Right ventricle myocardium superior (tissue), 1 donor: Measurements from ENCODE around the gene NRXN3. TPM values are rescaled to one million over a fixed set of nuclear protein-coding genes. Genes with fewer than 3 reads are reported as not detected.
"Not testable (repeated sequence)": the region's sequence is repeated elsewhere in the genome, so short reads cannot be mapped to it uniquely, and the experiment has no call there.

ENCODE experiments used
- ATAC-seq: fragments of 200-7000 bp; cut with Tn5 transposase; one replicate; pipeline ENCODE4 v1.9.1; 2020; ENCODE audit warnings: mild to moderate bottlenecking; ENCODE audit not compliant: poor library complexity
- DNase-seq: peaks from one replicate; pipeline ENCODE4 v3.0.0-alpha.2; 2020
- intact Hi-C: fragments of 100-400 bp; cut with DNase I; formaldehyde crosslinking; loops from one replicate; pipeline ENCODE4 v1.11.2; 2022
- total RNA-seq: library from RNA; stranded (reverse); fragmentation: NEBNext Ultra II Directional; extraction: Animal tissue kit (Norgen Biotek cat#: 25700); gene quantifications from one replicate; pipeline ENCODE4 v1.2.1, GENCODE V29; 2021
- donor health status: DM: no; HTN: yes; CAD: no; lungs with severe emphysema.

Gene NRXN3
- total RNA-seq, 1 donor from 2014 or later, result 1.3 TPM

DNA sequence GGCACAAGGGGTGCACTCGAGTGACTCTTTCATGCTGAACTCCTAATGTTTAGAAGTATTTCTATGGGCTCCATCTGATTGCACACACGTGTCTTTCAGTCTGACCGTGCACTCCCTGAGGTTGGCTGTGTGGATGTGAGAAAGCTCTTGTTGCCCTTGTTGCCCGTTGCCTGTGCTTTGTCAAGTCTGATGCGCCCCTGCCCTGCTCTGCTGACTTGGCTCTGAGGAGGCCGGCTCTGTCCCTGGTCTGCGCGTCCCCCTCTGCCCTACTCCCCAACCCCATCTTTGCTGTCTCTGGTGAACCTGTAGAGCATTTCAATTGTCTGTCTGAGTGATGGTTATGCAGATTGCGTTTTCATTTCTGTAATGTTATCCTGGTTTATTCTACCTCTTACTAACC is 802.3 kb downstream of the NRXN3 start:
- DNase-seq (no peak), ATAC-seq (no peak)
- intact Hi-C loops, result no loop called here

- no peak for DNase-seq
Observed at GRCh38 chr14:78974691-78975090, 804.5 kb downstream of the NRXN3 start.

GRCh38 chr14:78975734-78976133 is 805.6 kb downstream of the NRXN3 start:
- DNase-seq (no peak), ATAC-seq (no peak)
- intact Hi-C loops, result no loop called here

More at GRCh38 chr14:78974691-78975090, 804.5 kb downstream of the NRXN3 start:
- no peak for ATAC-seq
- intact Hi-C loops, result no loop called here

DNA sequence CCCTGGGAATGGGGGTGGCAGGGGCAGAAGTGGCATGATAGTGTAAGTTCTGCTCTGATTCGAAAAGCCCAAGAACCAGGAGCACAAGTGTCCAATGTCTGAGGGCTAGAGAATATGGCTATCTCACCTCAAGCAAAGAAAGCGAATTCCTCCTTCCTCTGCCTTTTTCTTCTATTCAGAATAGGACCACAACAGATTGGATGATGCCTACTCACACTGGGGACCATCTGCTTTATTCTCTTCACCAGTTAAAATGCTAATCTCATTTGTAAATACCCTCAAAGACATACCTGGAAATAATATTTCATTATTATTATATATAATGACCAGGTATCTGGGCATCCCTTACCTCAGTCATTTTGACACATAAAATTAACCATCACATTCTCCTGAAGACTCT is 808.7 kb downstream of the NRXN3 start:
- no peak for DNase-seq
- ATAC-seq, result no peak
- intact Hi-C loops, result no loop called here

DNA sequence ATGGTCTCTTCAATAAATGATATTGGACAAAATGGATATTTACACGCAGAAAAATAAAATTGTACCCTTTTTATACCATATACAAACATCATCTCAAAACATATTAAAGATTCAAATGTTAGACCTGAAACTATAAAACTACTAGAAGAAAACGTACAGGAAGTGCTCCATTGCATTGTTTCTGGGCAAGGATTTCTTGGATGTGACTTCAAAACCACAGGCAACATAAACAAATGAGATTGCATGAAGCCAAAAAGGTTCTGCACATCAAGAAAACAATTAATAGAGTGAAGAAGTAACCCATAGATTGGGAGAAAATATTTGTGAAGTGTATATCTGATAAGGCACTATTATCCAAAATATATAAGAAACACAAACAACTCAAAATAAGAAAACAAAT is 812.4 kb downstream of the NRXN3 start:
- intact Hi-C loops, result no loop called here
- ATAC-seq (no peak), DNase-seq (no peak)

DNA sequence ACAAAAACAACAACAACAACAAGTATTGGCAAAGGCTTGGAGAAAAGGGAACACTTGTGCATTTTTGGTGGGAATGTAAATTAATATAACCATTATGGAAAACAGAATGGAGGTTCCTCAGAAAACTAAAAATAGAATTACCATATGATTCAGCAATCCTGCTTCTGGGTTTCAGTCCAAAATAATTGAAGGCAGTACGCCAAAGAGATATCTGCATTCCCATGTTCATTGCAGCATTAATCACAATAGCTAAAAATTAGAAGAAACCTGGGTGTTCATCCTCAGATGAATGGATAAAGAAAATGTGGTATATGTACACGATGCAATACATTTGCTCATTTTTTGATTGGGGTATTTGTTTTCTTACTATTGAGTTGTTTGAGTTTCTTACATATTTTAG is 813.0 kb downstream of the NRXN3 start:
- no peak for DNase-seq
- ATAC-seq, result no peak
- intact Hi-C loops, result no loop called here

GRCh38 chr14:78985668-78986381 is 815.7 kb downstream of the NRXN3 start:
- no peak for ATAC-seq
- DNase-seq, result no peak
- intact Hi-C loops, result no loop called here

- DNase-seq, result no peak
- intact Hi-C loops, result no loop called here
Observed at GRCh38 chr14:78986989-78987388, 816.8 kb downstream of the NRXN3 start.

GRCh38 chr14:78989221-78989620 is 819.0 kb downstream of the NRXN3 start:
- no peak for ATAC-seq

More at GRCh38 chr14:78986989-78987388, 816.8 kb downstream of the NRXN3 start:
- ATAC-seq, result no peak

GRCh38 chr14:78992867-78993266 is 822.7 kb downstream of the NRXN3 start:
- no peak for ATAC-seq
- intact Hi-C loops, result no loop called here
- no peak for DNase-seq

More at GRCh38 chr14:78989221-78989620, 819.0 kb downstream of the NRXN3 start:
- DNase-seq, result no peak
- intact Hi-C loops, result no loop called here

GRCh38 chr14:78997811-78998210 is 827.6 kb downstream of the NRXN3 start:
- DNase-seq, result no peak
- no peak for ATAC-seq
- intact Hi-C loops, result no loop called here

- intact Hi-C loops, result no loop called here
- ATAC-seq (no peak), DNase-seq (no peak)
Observed at GRCh38 chr14:79009286-79009685, 839.1 kb downstream of the NRXN3 start.

GRCh38 chr14:79011091-79011919 is 841.1 kb downstream of the NRXN3 start:
- DNase-seq (no peak), ATAC-seq (no peak)
- intact Hi-C loops, result no loop called here

DNA sequence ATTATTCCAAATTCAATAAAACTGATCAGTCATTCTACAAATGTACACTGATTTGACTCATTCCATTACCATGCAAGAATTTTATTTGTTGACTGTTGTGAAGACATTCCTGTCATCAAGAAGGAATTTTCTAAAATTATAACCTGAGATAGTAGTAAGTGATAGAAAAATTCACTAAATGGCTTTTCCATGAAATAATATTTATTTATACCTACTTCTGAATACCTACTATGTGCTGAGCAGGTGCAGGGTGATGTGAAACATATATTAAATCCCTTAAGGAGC is 841.7 kb downstream of the NRXN3 start:
- no peak for ATAC-seq
- intact Hi-C loops, result no loop called here
- DNase-seq, result no peak

GRCh38 chr14:79016828-79017505 is 846.8 kb downstream of the NRXN3 start:
- intact Hi-C loops, result no loop called here
- ATAC-seq, result no peak
- DNase-seq, result no peak

- no peak for ATAC-seq
- DNase-seq, result no peak
- intact Hi-C loops, result no loop called here
Observed at GRCh38 chr14:79017561-79017960, 847.4 kb downstream of the NRXN3 start.

DNA sequence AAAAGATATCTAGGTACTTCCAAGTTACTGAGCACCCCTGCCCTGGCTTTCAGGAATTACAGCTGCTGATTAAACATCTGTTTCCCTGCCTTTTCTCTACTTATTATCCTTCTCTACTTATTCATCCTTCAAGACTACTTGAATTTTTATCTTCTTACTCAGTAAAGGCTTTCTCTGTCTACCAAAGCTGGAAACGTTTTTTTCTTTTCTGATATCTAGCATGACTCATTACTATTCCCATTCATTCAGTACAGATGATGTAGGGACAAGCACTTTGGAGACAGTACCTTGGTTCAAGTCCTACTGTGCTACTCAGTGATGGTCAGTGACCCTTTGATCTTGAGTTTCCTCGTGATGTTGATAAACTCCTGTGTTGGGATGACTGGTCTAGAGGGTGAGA is 848.7 kb downstream of the NRXN3 start:
- intact Hi-C loops, result no loop called here
- ATAC-seq (no peak), DNase-seq (no peak)

DNA sequence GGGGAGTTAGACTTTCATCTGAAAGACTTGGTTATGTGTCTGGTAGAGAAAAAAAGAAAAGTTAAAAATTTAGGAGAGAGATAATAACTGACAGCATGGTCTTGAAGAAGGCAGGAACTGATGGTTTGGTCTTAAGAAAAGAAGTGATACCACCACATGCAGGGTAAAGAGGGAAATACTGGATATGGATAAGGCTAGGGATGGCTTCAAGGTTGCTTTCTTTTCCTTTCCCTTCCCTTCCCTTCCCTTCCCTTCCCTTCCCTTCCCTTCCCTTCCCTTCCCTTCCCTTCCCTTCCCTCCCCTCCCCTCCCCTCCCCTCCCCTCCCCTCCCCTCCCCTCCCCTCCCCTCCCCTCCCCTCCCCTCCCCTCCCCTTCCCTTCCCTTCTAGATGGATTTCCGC is 849.7 kb downstream of the NRXN3 start:
- intact Hi-C loops, ATAC-seq, DNase-seq: not testable (repeated sequence)

DNA sequence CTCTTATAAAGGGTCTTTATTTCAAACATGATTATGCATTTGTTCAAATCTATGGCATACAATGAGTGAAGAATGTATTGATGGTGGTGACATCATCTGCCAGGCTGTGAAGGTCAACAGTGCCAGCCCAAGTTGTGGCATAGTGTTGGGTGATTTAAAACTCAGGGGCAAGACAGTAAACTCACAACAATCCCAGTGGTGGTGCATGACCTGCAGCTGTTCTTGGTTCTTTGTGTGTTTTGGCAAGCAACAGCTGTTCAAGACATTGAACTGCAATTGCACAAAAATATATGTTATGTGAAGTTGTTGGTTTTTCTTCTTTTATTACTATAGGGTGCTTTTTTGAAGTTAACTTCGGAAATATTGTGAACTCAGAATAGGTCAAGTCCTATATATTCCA is 851.6 kb downstream of the NRXN3 start:
- intact Hi-C loops, result no loop called here
- DNase-seq, result no peak
- ATAC-seq, result no peak

DNA sequence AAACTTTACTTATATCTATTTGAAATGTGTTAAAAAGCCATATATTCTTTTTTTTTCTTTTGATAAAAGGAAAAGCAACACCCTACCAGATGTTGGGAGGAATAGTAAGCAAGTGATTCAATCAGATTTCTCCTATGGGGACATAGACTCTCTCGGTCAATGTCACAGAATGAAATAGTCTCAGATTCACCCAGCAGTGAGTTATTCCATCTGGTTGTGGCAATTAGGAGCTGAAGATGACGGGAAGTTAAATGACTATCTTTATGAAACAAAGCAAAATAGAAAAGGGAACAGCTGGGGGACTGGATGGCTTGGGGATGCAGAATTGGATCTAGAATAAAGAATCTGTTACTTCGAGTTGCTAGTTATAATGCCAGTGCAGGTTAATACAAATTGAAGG is 857.0 kb downstream of the NRXN3 start:
- DNase-seq, result no peak
- intact Hi-C loops, result no loop called here
- no peak for ATAC-seq
